Inflammatory macrophage treated with lipopolysaccharide for 4 hours (primary cell): ENCODE results near the gene TIMM22.
A peak's percentile ranks its signal among the peaks of the same experiment; 100 is the strongest.
"Not testable (repeated sequence)": the region's sequence is repeated elsewhere in the genome, so short reads cannot be mapped to it uniquely, and the experiment has no call there.

Source experiments
- DNase-seq: peaks from one replicate; pipeline ENCODE4 v3.0.0-alpha.2; 2020

Gene TIMM22

DNA sequence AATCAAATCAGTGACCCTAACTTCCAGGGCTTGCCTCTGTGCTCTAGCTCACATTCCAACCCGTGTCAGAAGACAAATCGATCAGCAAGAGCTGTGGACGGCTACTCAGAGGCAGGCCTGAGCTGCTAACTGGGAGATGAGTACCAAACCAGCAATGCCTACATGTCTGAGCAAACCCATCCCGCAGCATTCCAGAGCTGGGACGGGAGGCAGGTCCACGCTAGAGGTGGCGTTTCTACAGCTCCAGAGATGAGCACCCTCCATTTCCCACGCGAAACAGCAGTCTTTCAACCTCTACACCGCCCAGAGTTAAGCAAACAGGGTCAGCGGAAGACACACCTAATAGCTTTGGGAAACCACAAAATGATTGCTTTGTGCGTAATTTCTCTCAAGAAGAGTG, 23.9 kb upstream of the TIMM22 start:
- no peak for DNase-seq

DNA sequence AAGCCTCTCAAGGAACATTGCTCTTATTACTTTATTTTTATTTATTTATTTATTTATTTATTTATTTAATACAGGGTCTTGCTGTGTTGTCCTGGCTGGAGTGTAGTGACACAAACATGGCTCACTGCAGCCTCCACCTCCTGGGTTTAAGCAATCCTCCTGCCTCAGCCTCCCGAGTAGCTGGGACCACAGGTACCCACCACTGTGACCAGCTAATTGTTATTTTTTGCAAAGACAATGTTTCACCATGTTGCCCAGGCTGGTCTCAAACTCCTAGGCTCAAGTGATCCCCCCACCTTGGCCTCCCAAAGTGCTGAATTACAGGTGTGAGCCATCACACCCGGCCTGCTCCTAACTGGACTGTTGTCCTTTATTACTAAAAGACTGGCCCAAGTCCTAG, 22.2 kb upstream of the TIMM22 start:
- DNase-seq: not testable (repeated sequence)

DNA sequence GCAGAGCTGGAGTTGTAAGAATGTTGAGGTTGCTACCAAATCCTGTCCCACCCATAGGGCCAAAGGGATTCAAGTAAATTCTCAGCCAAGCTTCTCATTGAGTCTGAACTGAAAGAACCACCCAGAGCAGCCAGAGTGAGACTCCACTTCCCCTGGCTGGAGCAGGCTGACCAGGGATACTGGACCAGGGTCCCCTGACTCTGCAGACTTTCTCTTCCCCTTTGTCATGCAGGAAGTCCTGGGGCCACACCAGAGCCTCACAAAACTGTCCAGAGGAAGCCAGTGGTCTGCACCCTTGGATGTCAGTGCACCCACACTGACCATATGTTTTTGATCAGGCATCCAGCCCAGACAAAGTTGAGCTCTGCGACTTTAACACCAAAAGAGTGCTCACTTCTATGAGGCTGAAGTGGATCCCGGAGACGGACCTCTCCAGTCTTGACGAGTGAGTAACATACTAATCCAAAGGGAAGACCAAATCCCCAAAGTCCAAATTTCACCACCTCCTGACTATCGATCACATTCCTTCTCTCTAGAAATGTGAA, 21.5 kb upstream of the TIMM22 start:
- DNase-seq: peak; percentile 27

DNA sequence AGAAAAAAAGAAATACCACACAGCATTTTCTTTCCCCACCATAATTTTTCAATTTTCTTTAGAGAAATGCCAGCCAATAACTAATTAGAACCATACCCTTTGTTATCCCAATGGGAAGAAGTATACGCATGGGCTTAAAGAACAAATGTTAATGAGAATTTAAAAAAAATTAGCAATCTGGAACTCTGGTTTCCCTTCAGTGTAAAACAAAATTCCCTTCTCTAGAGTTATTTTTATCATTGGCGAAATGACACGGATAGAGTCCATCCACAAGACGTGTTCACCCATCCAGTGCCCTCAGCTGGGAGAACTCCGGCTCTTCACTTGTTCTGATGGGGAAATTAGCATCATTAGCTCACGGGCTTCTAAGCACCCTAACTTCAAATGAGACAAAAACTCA, 20.6 kb upstream of the TIMM22 start:
- no peak for DNase-seq

DNA sequence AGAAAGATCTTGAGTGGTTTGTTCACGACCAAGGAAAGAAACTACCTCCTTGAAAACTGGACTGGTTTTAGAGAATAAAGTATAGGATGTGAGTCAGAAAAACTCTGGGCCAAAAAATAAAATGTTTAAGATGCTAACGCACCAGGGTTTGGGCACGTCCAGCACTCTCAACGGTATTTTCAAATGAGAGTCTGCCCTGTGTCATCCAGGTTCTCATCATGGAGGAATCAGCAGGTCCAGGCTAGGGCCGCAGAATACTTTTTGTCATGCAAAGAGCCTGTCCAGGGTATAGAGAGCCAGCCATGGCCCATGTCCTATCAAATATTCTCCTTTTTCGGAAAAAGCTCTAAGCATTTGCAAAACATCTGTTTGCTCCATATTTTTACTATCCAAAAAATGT, 19.8 kb upstream of the TIMM22 start:
- DNase-seq: no peak

DNA sequence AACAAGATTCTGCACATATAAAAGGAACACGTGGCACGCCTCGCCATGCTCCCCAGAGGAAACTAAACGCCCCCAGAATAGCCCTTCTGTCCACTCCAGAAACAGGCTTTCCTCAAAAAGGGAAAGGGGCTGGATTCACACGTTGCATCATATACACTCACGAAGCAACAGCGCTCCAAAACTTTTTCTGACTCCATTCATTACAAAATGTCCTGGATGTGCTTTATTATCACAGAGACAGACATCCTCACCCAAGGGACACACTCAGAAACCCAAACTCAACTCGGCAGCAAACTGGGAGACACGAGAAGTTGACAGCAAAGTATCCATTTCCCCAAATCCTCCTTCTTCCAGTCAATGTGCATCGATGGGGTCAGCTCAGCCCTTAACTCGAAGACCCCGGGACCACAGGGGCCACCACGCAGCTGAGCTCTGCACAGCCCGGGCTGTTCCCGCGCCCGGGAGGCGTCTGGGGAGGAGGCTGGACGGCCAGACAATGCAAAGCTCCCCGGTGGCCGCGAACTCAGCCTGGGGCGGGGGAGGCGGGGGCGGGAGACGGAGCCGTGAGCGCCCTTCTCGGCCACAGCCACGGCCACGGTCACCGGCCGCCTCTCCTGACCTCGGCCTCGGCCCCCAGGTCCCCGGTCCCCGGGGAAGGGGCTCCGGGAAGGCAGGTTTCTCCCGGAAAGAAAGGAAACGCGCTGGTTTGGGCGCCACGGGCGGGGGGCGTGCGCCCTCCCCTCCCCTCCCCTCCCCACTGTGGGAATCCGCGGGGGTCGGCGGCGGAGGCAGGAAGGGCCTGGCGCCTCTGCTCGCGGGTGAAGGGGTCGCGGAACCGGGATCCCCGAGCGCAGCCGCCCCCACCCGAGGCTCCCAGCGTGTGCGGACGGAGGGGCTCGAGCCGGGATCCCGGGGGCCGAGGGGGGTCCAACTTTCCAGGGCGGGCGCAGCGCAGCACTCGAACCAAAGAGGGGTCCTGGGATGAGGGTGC, 18.5 kb upstream of the TIMM22 start:
- no peak for DNase-seq

DNA sequence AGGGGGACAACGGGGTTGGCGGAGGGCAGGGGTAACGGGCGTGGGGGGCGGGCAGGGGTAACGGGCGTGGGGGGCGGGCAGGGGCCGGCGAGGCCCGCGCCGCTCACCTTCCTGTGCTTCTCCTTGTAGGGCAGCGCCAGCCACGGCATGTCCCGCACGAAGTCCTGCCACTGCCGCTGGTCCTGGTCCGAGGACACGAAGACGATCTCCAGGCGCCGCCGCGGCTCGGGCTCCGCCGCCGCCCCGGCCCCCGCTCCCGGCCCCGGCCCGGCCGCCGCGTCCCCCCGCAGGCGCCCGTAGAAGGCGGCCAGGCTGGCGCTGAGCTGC, 17.8 kb upstream of the TIMM22 start:
- no peak for DNase-seq

DNA sequence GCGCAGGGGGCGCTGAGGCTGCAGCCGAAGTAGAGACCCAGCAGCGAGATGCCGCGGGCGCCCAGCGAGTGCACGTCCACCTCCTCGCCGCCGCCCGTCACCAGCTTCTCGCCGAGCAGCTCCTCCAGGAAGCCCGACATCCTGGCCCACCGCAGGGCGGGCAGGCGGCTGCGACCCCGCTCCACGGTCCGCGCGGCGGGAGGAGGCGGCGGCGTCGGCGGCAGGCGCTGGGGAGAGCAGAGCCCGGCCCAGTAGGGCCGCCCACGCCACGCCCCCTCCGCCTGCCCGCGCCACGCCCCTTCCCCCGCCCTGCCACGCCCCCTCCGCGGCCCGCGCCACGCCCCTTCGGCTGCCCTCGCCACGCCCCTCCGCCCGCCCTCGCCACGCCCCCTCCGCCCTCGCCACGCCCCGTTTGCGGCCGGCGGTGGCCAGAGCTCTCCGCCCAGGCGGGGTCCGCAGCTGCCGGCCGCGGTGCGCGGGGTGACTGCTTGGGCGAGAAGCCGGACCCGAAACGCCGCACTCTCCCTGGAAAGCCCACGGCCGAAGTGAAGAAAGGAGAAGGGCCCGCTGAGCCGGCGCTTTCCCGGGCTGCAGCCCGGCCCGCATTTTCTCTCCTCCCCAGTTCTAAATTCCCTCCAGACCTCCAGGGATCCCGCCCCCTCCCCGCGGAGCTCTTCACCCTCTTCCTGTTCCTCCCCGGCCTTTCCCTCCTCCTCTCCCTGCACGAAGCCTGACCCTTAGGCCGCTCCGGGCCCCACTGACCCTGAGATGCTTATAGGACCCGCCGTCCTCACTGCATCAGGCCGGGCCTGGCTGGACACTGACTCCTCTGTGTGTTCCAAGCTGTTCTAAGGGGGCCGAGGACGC, 17.2 kb upstream of the TIMM22 start, which contains the start of gene NXN:
Gene NXN, minus strand, starts transcription at position 238 of the 867 bp plus-strand sequence.
- peak; percentile 64 for DNase-seq

DNA sequence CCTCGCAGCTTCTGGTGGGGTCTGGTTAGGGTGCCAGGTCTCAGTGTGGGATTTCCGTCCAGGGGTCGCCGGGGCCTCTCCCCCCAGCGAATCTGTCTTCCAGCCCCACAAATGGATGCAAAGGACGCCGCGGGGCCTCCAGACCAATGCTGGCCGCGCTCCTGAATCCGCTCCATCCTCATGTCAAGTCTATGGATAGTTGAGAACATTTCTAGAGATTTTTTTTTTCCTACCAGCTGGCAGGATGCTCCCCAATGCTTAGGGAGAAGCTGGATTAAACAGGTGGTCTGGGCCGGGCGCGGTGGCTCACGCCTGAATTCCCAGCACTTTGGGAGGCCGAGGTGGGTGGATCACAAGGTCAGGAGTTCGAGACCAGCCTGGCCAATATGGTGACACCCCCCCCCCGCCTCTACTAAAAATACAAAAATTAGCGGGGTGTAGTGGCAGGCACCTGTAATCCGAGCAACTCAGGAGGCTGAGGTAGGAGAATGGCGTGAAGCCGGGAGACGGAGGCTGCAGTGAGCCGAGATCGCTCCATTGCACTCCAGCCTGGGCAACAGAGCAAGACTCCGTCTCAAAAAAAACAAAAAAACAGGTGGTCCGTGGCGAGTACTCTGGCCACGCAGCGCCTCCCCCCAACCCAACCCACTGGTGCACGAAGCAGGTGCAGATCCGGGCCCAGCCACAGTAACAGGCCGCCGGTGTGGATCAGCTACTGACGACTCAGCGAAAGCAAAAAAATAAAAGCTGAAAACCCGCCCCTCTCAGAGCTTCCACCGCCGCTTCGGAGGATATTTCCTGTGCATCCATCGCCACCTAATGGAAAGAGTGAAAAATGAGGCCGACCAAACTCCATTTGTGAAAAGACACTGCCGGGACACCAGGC, 16.3 kb upstream of the TIMM22 start:
- peak; percentile 84 for DNase-seq

DNA sequence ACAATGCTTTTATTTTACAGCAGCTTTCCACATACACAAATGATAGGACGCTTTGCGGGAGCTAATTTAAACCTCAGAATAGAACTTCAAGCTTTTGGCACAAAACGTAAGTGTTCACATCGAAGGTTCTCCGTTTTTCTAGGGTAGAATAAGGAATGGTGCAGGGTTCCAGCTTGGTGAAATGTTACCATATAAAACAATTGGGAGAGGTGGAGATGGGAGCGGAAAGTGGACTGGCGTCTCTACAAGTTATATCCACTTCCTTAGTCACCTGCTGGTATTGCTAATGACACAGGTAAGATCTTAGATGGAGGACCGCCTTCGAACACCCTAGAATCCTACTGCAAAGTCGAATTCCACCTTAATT, 15.7 kb upstream of the TIMM22 start:
- DNase-seq: no peak

DNA sequence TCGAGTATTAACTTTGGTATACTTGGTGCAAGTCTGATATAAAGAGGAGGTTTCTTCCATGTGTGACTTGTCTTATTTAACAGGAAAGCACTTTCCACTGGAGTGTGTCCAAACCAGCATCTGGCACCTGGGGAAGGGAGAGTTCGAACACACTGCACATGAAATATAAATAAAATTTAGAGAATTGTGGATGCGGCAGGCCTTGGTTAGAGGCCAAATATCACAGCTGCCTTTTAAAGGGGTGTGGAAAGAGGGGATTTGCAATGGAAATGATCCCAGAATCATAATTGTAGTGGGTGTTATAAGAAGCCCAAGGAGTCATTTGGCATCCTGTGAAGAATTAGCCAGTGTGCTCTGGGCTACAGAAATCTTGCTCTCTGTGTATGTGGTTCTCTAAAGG, 13.0 kb upstream of the TIMM22 start:
- DNase-seq: no peak

DNA sequence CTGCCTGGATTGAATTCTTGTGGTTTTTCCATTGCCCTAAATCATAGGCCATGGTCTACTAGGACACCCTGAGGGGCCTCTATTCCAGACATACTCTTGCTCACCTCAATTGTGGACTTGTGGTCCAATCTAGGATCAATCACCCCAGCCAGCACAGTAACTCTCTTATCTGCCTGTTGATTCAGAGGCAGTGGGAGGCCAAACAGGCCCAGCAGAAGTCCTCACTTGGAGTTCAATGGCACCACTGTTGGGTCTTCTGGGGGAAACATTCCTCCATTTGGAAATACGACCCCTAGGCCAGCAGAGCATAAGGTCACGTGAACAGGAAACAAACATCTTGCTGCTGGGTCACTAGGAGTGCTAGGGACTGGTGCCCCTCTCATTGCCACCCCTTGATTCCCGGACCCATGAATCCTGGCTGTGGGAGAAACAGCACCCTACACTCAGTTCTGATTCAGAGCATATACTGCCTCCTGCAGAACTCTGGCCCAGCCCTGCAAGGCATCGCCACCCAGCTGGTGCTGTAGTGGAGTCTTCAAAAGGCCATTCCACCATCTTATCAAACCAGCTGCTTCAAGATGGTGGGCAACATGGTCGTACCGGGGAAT, 10.5 kb upstream of the TIMM22 start:
- DNase-seq: no peak

DNA sequence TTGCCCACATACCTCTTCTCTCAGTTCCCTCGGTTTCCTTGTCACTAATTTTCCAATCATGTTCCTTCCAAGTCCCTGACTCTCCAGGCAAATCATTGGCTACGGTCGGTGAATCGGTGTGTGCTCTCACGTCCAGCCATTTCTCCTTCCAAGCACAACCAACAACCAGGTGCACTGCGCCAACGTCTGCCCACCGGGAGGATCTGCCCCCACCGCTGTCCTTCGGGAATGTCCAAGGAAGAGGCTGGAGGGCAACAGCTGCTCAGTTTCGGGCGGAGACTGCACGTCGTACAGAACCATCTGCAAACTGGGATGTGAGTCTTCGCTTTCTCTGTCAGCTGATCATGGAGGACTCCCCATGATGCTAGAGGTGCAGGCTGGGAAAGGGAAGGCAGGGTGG, 9.0 kb upstream of the TIMM22 start:
- no peak for DNase-seq

DNA sequence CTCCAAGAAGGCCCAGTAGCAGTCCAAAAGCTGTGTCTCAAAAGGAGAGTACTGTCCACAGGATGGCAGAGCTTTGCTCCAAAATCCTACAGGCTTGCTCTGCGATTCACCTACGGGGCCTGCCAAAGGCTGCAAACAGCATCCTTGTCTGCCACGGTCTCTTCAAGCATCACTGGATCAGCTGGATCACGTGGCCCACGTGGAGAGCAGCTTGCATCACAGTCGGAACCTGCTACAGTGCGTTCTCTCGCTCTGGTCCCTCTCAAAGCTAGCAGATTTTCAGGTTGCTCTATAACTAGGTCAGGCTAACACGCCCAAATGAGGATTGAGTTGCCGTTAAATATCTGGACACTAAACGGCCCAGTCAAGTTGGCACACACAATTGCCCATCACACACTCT, 8.4 kb upstream of the TIMM22 start:
- DNase-seq: no peak

DNA sequence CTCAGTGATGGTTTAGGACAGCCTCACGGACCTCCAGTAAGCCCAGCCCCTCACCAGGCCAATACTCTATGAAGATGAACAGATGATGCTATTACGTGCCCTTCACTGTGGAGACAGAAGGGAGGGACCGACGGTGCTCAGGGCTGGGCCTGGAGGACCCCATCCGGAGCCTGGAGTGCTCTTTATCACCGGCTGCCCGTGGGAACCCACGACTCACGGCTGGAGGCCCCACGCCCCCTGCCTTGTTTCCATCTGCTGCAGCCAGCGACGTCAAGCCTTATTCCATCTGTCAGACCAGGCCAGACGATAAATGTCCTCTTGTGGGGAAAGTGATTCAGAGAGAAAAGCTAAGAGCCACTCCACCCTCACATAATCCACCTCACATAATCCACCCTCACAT, 4.0 kb upstream of the TIMM22 start:
- no peak for DNase-seq

DNA sequence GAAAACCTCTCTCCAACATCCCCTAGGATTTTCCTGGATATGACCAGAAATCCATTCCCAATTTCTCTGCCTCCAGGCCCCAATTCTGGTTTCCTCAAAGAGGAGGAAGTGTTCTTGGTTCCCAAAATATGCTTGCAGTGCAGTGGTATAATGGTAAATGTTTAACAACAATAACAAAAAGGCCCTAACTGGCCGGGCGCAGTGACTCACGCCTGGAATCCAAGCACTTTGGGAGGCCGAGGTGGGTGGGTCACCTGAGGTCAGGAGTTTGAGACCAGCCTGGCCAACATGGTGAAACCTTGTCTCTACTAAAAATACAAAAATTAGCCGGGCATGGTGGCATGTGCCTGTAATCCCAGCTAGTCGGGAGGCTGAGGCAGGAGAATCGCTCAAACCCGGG, 1.6 kb upstream of the TIMM22 start:
- not testable (repeated sequence) for DNase-seq

DNA sequence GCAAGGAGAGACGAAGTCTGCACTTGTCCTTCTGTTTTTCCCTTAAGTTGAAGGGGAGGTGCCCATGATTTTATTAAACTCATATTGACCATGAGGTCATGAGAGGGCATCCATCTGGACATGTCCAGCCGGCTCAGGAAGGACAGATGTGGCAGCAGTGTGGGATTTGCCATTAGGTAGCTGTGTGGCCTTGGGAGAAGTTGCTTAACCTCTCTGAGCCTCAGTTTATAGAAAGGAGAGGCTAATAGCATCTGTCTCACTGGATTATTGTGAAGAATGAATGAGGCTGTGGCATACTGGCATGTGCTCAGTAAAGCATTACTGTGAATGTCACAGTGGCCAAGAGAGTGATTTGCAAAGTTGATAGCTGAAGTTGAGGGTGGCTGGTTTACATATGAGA, 1.2 kb downstream of the TIMM22 start:
- no peak for DNase-seq

DNA sequence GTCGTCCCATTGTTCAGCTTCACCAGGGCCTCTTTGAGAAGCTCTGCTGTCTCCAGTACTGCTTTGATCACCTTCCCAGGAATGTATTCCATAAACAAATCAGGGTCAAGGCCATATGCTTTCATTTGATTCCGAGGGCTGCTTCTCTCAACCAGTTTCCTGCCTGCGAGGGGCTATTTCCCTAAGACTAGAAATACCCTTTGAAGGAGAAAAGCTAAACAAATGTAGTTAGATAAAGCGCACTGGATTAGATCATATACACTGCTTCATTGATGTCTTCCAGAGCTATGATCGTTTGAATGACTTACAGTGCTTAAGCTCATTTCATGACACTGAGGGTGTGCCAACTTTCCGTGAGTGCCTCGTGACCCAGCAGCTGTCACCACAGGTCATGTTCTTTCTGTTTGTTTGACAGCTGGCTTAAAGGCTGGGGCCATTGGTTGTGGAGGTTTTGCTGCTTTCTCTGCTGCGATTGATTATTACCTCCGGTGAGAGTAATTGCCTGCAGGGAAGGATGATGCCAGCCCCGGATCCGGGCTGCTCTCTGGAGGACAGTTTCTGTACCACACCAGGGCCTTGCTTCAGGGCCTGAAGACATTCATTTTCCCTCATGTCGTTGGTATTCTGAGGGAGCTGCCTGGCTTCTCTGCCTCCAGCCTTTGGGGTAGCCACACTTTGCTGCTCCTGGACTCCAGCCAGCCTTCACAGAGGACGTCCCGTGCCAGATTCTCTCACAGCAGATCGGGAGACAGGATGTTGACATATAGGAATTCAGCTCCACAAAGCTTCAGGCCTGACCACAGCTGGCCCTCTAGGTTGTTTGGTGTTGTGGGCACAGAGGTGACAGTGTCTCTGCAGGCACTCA, 3.9 kb downstream of the TIMM22 start:
- no peak for DNase-seq

DNA sequence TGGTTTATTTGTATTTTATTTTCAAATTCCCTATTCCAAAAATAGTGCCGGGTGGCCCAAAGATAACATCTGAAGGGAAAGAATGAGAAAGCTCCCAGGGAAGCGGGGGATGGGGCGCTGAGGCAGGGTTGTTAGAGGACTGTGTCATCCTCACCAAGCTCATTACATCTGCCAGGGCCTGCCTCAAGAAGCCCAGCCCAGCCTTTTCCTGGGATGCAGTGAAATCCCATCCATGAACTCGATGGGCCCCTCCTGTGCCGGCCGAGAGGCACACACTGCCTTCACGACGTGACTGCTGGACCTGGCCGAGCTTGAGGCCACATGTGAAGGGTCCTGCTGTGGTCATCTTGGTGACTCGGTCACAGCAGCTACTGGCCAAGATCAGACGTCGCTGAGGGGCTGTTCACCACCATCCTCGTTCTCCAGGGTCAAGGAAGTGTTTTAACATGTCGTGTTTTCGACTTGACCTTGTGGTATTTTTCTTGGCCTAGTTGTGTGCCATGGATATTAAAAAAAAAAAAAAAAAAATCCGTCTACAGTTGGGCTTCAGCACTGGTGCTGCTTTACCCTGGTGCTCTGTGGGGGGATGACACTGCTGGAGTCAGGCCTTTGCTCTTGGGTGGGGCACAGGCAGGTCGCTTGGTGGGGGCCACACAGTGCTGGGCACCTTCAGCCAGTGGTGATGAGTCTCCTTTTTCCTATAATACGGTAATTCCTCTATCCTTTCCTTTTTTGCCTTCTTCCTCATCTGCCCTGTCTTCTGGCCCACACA, 4.9 kb downstream of the TIMM22 start:
- DNase-seq: no peak

DNA sequence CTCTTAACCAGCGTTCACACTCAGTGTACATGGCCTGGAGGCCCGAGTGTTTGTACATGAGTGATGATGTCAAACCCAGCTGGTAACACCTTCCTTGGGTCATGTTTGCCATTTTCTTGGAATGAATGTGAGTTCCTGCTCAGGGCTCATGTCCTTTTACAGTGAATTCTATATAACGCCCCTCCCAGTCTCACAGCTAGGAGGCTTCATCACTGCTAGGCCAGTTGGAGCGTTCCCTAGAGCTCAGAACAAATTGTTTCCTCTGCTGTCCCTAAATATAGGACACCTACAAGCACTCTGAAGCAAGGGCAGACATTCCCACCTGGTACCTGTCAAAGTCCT, 5.5 kb downstream of the TIMM22 start:
- DNase-seq: no peak
